HEK293 (cell line): Measurements from ENCODE around the gene LAMB4.

Source experiments
- CTCF ChIA-PET: fragments of 350-600 bp; formaldehyde crosslinking; extraction: SDS; loops from one replicate; lab custom pipeline; 2021; ENCODE audit warnings: antibody characterized with exemption; lab: Yijun Ruan, JAX
- POLR2A ChIA-PET: fragments of 300-600 bp; formaldehyde crosslinking; extraction: SDS; loops from one replicate; lab custom pipeline; 2020; ENCODE audit warnings: antibody characterized with exemption, inconsistent platforms; lab: Yijun Ruan, JAX
- H3K27ac ChIP-seq: fragments of 200-500 bp; sonication (Bioruptor generic); 2 replicates; pipeline ENCODE4 v1.5.1; 2014; ENCODE audit warnings: low read depth, low read length, control low read depth, inconsistent platforms; ENCODE audit errors: extremely low read depth
- H3K36me3 ChIP-seq, 2 experiments: fragments of 200-500 bp in 1 of 2; sonication (Bioruptor generic) in 1 of 2; 1 replicate in 1 of 2; 2 replicates in 1 of 2; pipeline ENCODE4 v1.5.1; 2014 to 2017; ENCODE audit warnings: inconsistent platforms in 2 of 2, low read length in 2 of 2; ENCODE audit not compliant: control insufficient read depth in 2 of 2, insufficient read depth in 1 of 2
- H3K4me1 ChIP-seq: fragments of 200-500 bp; sonication (Bioruptor generic); 2 replicates; pipeline ENCODE4 v1.5.1; 2014; ENCODE audit warnings: mild to moderate bottlenecking, low read length, inconsistent platforms; ENCODE audit not compliant: control insufficient read depth, insufficient read depth
- H3K4me3 ChIP-seq: 2 replicates; pipeline ENCODE4 v1.5.1; 2011; ENCODE audit warnings: low read depth, mild to moderate bottlenecking, control low read depth, low read length, moderate library complexity
- H3K9me3 ChIP-seq: fragments of 200-500 bp; sonication (Bioruptor generic); 2 replicates; pipeline ENCODE4 v1.5.1; 2014; ENCODE audit warnings: low read depth, low read length, inconsistent platforms; ENCODE audit not compliant: control insufficient read depth, insufficient read depth
- BCL6B ChIP-seq: fragments of 450-650 bp; formaldehyde crosslinking; IDR thresholded peaks from 2 replicates; pipeline ENCODE4 v1.5.1; 2017; ENCODE audit warnings: missing biosample characterization, missing genetic modification characterization
- EGR2 ChIP-seq: fragments of 450-650 bp; formaldehyde crosslinking; IDR thresholded peaks from 2 replicates; pipeline ENCODE4 v1.5.1; 2016; ENCODE audit warnings: low read depth, missing biosample characterization, missing genetic modification characterization
- HOXC10 ChIP-seq: sonication (generic); formaldehyde crosslinking; IDR thresholded peaks from 2 replicates; pipeline ENCODE4 v1.8.1; 2023; ENCODE audit warnings: mild to moderate bottlenecking, missing genetic modification reagents
- KLF8 ChIP-seq: fragments of 450-650 bp; formaldehyde crosslinking; IDR thresholded peaks from 2 replicates; pipeline ENCODE4 v1.5.1; 2016; ENCODE audit warnings: missing biosample characterization, missing genetic modification characterization
- RBAK ChIP-seq: fragments of 450-650 bp; formaldehyde crosslinking; IDR thresholded peaks from 2 replicates; pipeline ENCODE4 v1.5.1; 2016; ENCODE audit warnings: missing biosample characterization, missing genetic modification characterization
- SP7 ChIP-seq: fragments of 450-650 bp; formaldehyde crosslinking; IDR thresholded peaks from 2 replicates; pipeline ENCODE4 v1.5.1; 2016; ENCODE audit warnings: missing biosample characterization, missing genetic modification characterization
- ZBTB49 ChIP-seq: fragments of 450-650 bp; formaldehyde crosslinking; IDR thresholded peaks from 2 replicates; pipeline ENCODE4 v1.5.1; 2016; ENCODE audit warnings: missing biosample characterization, missing genetic modification characterization, low read depth
- ZBTB8A ChIP-seq: fragments of 450-650 bp; formaldehyde crosslinking; IDR thresholded peaks from 2 replicates; pipeline ENCODE4 v1.5.1; 2016; ENCODE audit warnings: missing biosample characterization, missing genetic modification characterization
- ZFHX2 ChIP-seq: fragments of 450-650 bp; formaldehyde crosslinking; conservative IDR thresholded peaks from 2 replicates; pipeline ENCODE4 v1.5.1; 2016; ENCODE audit warnings: missing biosample characterization, missing genetic modification characterization
- ZNF132 ChIP-seq: fragments of 450-650 bp; formaldehyde crosslinking; IDR thresholded peaks from 2 replicates; pipeline ENCODE4 v1.5.1; 2017; ENCODE audit warnings: missing biosample characterization, missing genetic modification characterization, borderline replicate concordance
- ZNF140 ChIP-seq: fragments of 450-650 bp; formaldehyde crosslinking; IDR thresholded peaks from 2 replicates; pipeline ENCODE4 v1.5.1; 2016; ENCODE audit warnings: missing biosample characterization, missing genetic modification characterization
- ZNF18 ChIP-seq: fragments of 450-650 bp; formaldehyde crosslinking; IDR thresholded peaks from 2 replicates; pipeline ENCODE4 v1.5.1; 2016; ENCODE audit warnings: missing biosample characterization, missing genetic modification characterization
- ZNF24 ChIP-seq: fragments of 450-650 bp; formaldehyde crosslinking; IDR thresholded peaks from 2 replicates; pipeline ENCODE4 v1.5.1; 2016; ENCODE audit warnings: missing biosample characterization, missing genetic modification characterization
- ZNF266 ChIP-seq: fragments of 450-650 bp; formaldehyde crosslinking; IDR thresholded peaks from 2 replicates; pipeline ENCODE4 v1.5.1; 2016; ENCODE audit warnings: missing biosample characterization, missing genetic modification characterization, low read depth
- ZNF366 ChIP-seq: fragments of 450-650 bp; formaldehyde crosslinking; conservative IDR thresholded peaks from 2 replicates; pipeline ENCODE4 v1.5.1; 2016; ENCODE audit warnings: missing biosample characterization, missing genetic modification characterization
- ZNF426 ChIP-seq: fragments of 450-650 bp; formaldehyde crosslinking; IDR thresholded peaks from 2 replicates; pipeline ENCODE4 v1.5.1; 2017; ENCODE audit warnings: missing biosample characterization, missing genetic modification characterization, mild to moderate bottlenecking, inconsistent platforms, moderate library complexity
- ZNF692 ChIP-seq: fragments of 450-650 bp; formaldehyde crosslinking; IDR thresholded peaks from 2 replicates; pipeline ENCODE4 v1.5.1; 2016; ENCODE audit warnings: missing biosample characterization, missing genetic modification characterization
- ZNF701 ChIP-seq: fragments of 450-650 bp; formaldehyde crosslinking; IDR thresholded peaks from 2 replicates; pipeline ENCODE4 v1.5.1; 2016; ENCODE audit warnings: missing biosample characterization, missing genetic modification characterization
- ZNF791 ChIP-seq: fragments of 450-650 bp; formaldehyde crosslinking; IDR thresholded peaks from 2 replicates; pipeline ENCODE4 v1.5.1; 2016; ENCODE audit warnings: missing biosample characterization, missing genetic modification characterization
- ZNF792 ChIP-seq: fragments of 450-650 bp; formaldehyde crosslinking; IDR thresholded peaks from 2 replicates; pipeline ENCODE4 v1.5.1; 2016; ENCODE audit warnings: missing biosample characterization, missing genetic modification characterization
- ZSCAN16 ChIP-seq: fragments of 450-650 bp; formaldehyde crosslinking; IDR thresholded peaks from 2 replicates; pipeline ENCODE4 v1.5.1; 2016; ENCODE audit warnings: missing biosample characterization, missing genetic modification characterization
- ZSCAN5A ChIP-seq: fragments of 450-650 bp; formaldehyde crosslinking; IDR thresholded peaks from 2 replicates; pipeline ENCODE4 v1.5.1; 2016; ENCODE audit warnings: missing biosample characterization, missing genetic modification characterization

The LAMB4 gene

GRCh38 chr7:107994421-107995030, 135.6 kb downstream of the LAMB4 start:
- POLR2A ChIA-PET: no interaction called here
- TF ChIP-seq ZNF266 (tag by site-specific recombination) (no peak), ZNF18 (tag by site-specific recombination) (no peak), BCL6B (tag by site-specific recombination) (no peak), ZNF791 (tag by site-specific recombination) (no peak), ZNF24 (no peak), ZSCAN5A (tag by site-specific recombination) (no peak), ZNF692 (tag by site-specific recombination) (no peak), ZNF366 (tag by site-specific recombination) (no peak), KLF8 (tag by site-specific recombination) (no peak), ZBTB49 (tag by site-specific recombination) (no peak), HOXC10 (no peak), ZNF701 (tag by site-specific recombination) (no peak), ZSCAN16 (tag by site-specific recombination) (no peak), RBAK (tag by site-specific recombination) (no peak), ZNF792 (no peak), ZNF426 (tag by site-specific recombination) (no peak), ZNF140 (no peak), ZNF132 (no peak)
- TF ChIP-seq, all 188 proteins: peak for 0
- CTCF ChIA-PET: interaction anchor here (0.7 to 0.9 kb wide), 3 partner anchors 21 to 120 kb away, joined by 3 to 4 read pairs (median 4); no protein-coding TSS in a partner anchor
- Histone ChIP-seq H3K4me3 (no peak overlapping the region), H3K27ac (no peak overlapping the region), H3K4me1 (peaks cover 26% of the 10 kb centered on the region), H3K9me3 (no peaks in the 10 kb centered on the region), H3K36me3 (peaks cover 6 to 21% of the 10 kb centered on the region in 2 experiments)

GRCh38 chr7:107993891-107994291, 136.3 kb downstream of the LAMB4 start:
- Histone ChIP-seq H3K36me3 (peaks cover 6 to 21% of the 10 kb centered on the region in 2 experiments), H3K27ac (no peak overlapping the region)
- TF ChIP-seq ZFHX2 (tag by site-specific recombination) (peak; percentile 97), ZBTB8A (no peak), EGR2 (tag by site-specific recombination) (peak; percentile 96), SP7 (peak; percentile 95)
- TF ChIP-seq, all 188 proteins: peak for 3
- ChIA-PET POLR2A (no interaction called here), CTCF (no interaction called here)
- Histone ChIP-seq H3K4me1 (peaks cover 26% of the 10 kb centered on the region), H3K4me3 (no peak overlapping the region), H3K9me3 (no peaks in the 10 kb centered on the region)
